Measurements from ENCODE around the gene MTHFSD.

Gene MTHFSD

GRCh38 chr16:86549076-86549892, 5.8 kb downstream of the MTHFSD start:
- no peak for DNase-seq (ENCODE audit: low spot score)

- DNase-seq (ENCODE audit: low spot score): no peak
Measured at GRCh38 chr16:86547286-86547685, 7.7 kb downstream of the MTHFSD start.

- DNase-seq (ENCODE audit: low spot score): no peak
Measured at GRCh38 chr16:86546638-86547013, 8.4 kb downstream of the MTHFSD start.

- no peak for DNase-seq (ENCODE audit: low spot score)
Measured at GRCh38 chr16:86545954-86546637, 8.9 kb downstream of the MTHFSD start.

- no peak for DNase-seq (ENCODE audit: low spot score)
Measured at GRCh38 chr16:86545481-86545880, 9.6 kb downstream of the MTHFSD start.

- no peak for DNase-seq (ENCODE audit: low spot score)
Measured at GRCh38 chr16:86542756-86543750, 12.0 kb downstream of the MTHFSD start.

GRCh38 chr16:86541560-86541959, 13.5 kb downstream of the MTHFSD start:
- DNase-seq (ENCODE audit: low spot score): no peak

GRCh38 chr16:86540894-86541293, 14.1 kb downstream of the MTHFSD start:
- no peak for DNase-seq (ENCODE audit: low spot score)

GRCh38 chr16:86538196-86538780, 16.7 kb downstream of the MTHFSD start:
- DNase-seq (ENCODE audit: low spot score): no peak

- peak; percentile 89 for DNase-seq (ENCODE audit: low spot score)
Measured at GRCh38 chr16:86537486-86537885, 17.5 kb downstream of the MTHFSD start.

GRCh38 chr16:86536621-86537020, 18.4 kb downstream of the MTHFSD start:
- DNase-seq (ENCODE audit: low spot score): no peak

GRCh38 chr16:86534779-86535615, 20.0 kb downstream of the MTHFSD start:
- DNase-seq (ENCODE audit: low spot score): peak; percentile 91

- DNase-seq (ENCODE audit: low spot score): peak; percentile 86
Measured at GRCh38 chr16:86533767-86534351, 21.2 kb downstream of the MTHFSD start.

GRCh38 chr16:86533076-86533475, 22.0 kb downstream of the MTHFSD start:
- DNase-seq (ENCODE audit: low spot score): no peak

- no peak for DNase-seq (ENCODE audit: low spot score)
Measured at GRCh38 chr16:86532526-86532815, 22.6 kb downstream of the MTHFSD start.

GRCh38 chr16:86531641-86532525, 23.2 kb downstream of the MTHFSD start:
- DNase-seq (ENCODE audit: low spot score): no peak

GRCh38 chr16:86531191-86531545, 23.9 kb downstream of the MTHFSD start:
- peak; percentile 97 for DNase-seq (ENCODE audit: low spot score)

- no peak for DNase-seq (ENCODE audit: low spot score)
Measured at GRCh38 chr16:86530251-86531190, 24.5 kb downstream of the MTHFSD start.

- DNase-seq (ENCODE audit: low spot score): no peak
Measured at GRCh38 chr16:86529160-86529559, 25.9 kb downstream of the MTHFSD start.

Data from pons (tissue), 1 donor.